WI38 (cell line): ENCODE results near the gene VMP1.

Experiments used
- H3K4me3 ChIP-seq: 2 replicates; pipeline ENCODE4 v1.5.1; 2011; ENCODE audit warnings: low read depth, mild to moderate bottlenecking, control low read depth, low read length
- TF ChIP-seq, protein P1 (sequence below): IDR thresholded peaks from 2 replicates; pipeline ENCODE4 v1.5.1; 2012; ENCODE audit warnings: low read depth, mild to moderate bottlenecking, control low read depth, low read length

VMP1 gene

DNA sequence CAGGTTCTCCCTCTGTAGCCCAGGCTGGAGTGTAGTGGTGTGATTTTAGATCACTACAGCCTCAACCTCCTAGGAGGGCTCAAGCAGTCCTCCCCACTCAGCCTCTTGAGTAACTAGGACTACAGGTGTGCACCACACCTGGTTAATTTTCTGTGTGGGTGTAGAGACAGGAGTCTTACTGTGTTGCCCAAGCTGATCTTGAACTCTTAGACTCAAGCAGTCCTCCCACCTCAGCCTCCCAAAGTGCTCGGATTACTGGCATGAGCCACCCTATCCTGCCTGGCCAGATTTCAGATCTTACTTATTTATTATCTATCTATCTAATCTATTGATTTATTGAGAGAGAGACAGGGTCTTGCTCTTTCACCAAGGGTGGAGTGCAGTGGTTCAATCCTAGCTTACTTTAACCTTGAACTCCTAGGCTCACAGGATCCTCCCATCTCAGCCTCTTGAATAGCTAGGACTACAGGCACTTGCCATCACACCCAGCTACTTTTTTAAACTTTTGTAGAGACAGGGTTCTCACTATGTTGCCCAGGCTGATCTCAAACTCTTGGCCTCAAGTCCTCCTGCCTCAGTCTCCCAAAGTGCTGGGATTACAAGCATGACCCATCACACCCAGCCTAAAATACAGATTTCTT is 123.5 kb downstream of the VMP1 start:
- TF ChIP-seq, protein P1, sequence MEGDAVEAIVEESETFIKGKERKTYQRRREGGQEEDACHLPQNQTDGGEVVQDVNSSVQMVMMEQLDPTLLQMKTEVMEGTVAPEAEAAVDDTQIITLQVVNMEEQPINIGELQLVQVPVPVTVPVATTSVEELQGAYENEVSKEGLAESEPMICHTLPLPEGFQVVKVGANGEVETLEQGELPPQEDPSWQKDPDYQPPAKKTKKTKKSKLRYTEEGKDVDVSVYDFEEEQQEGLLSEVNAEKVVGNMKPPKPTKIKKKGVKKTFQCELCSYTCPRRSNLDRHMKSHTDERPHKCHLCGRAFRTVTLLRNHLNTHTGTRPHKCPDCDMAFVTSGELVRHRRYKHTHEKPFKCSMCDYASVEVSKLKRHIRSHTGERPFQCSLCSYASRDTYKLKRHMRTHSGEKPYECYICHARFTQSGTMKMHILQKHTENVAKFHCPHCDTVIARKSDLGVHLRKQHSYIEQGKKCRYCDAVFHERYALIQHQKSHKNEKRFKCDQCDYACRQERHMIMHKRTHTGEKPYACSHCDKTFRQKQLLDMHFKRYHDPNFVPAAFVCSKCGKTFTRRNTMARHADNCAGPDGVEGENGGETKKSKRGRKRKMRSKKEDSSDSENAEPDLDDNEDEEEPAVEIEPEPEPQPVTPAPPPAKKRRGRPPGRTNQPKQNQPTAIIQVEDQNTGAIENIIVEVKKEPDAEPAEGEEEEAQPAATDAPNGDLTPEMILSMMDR = no peak
- no peak overlapping the region for H3K4me3 ChIP-seq

GRCh38 chr17:59832883-59833379 is 125.5 kb downstream of the VMP1 start:
- TF ChIP-seq, protein P1 = no peak
- no peak overlapping the region for H3K4me3 ChIP-seq

DNA sequence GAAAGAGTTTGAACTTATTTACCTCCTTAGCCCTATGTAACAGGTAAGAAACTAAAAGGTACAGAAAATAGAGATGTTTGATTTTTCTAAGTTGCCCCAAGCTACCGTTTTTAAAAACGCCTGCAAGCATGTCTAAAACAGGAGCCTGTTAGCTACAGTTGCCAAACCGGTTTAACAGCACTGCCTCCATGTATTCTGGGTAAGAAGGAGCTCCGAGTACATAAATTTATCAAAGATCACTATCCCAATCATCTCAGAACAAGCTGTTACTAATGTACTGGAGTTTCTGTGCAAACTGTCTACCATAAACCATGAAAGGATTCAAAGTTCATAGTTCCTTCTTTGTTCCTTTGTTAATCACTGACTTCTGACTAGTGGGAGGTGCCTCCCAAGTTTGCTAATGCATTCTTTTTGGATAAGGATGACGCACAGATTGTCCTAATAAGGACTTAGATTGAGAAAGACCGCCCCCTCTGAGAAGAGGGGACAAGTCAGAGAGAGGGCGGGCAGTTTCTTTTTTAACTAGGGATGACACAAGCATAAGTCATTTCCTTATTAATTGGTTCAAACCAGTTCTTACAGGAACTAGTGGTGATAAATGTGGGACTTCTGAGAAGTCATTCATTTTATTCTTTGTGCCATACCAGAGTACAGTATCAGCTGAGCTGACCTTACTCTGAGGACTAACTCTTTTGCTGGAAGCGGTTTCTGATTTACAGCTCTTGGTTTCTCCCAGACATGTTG is 130.0 kb downstream of the VMP1 start:
- TF ChIP-seq, protein P1 = no peak
- peak overlapping the region; percentile 68 for H3K4me3 ChIP-seq

- TF ChIP-seq, protein P1 = no peak
- H3K4me3 ChIP-seq = peak overlapping the region; percentile 68
These were observed 130.8 kb downstream of the VMP1 start for GRCh38 chr17:59838052-59838916.

DNA sequence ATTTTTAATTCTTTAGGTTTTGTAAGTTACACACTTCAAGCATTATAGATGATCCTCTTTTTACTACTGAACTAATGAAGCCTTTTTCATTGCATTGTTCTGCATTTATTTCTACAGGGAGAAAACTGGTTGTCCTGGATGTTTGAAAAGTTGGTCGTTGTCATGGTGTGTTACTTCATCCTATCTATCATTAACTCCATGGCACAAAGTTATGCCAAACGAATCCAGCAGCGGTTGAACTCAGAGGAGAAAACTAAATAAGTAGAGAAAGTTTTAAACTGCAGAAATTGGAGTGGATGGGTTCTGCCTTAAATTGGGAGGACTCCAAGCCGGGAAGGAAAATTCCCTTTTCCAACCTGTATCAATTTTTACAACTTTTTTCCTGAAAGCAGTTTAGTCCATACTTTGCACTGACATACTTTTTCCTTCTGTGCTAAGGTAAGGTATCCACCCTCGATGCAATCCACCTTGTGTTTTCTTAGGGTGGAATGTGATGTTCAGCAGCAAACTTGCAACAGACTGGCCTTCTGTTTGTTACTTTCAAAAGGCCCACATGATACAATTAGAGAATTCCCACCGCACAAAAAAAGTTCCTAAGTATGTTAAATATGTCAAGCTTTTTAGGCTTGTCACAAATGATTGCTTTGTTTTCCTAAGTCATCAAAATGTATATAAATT is 132.3 kb downstream of the VMP1 start:
- H3K4me3 ChIP-seq = peak overlapping the region; percentile 68
- TF ChIP-seq, protein P1 = no peak

DNA sequence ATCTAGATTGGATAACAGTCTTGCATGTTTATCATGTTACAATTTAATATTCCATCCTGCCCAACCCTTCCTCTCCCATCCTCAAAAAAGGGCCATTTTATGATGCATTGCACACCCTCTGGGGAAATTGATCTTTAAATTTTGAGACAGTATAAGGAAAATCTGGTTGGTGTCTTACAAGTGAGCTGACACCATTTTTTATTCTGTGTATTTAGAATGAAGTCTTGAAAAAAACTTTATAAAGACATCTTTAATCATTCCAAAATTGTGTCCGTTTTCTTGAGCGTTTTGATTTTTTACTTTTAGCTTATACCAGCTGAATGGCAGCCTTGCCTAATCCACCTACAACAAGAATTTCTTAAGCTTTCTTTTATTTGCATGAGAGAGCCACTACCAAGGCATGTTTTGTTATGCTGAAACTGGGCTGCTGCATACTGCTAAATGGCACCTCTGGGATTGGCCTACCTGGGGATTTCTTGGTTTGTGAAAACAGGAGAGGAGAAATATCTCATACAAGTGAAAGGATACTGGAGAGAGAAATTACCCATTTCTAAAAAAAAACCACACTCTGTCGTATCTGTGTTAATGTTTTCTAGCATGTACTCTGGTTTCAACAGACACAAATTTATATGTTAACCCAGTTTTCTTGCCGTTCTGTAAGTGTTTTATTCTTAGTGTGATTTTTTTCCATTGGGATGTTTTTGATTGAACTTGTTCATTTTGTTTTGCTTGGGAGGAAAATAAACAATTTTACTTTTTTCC is 133.1 kb downstream of the VMP1 start:
- H3K4me3 ChIP-seq = peak overlapping the region; percentile 68
- TF ChIP-seq, protein P1 = no peak

GRCh38 chr17:59841091-59841881 is 133.8 kb downstream of the VMP1 start:
- H3K4me3 ChIP-seq = peak overlapping the region; percentile 68

GRCh38 chr17:59841882-59842263 is 134.4 kb downstream of the VMP1 start:
- peak overlapping the region; percentile 68 for H3K4me3 ChIP-seq
